Dermis blood vessel endothelial cell (primary cell): ENCODE data around the gene SPDEF. TPM values are rescaled to one million over a fixed set of nuclear protein-coding genes. Genes with fewer than 3 reads are reported as not detected.

Experiments
- DNase-seq: peaks from one replicate; pipeline ENCODE4 v3.0.0; 2010
- total RNA-seq: library from RNA; depleted of rRNA; stranded (reverse); fragments of >200 nt; gene quantifications from 2 replicates; pipeline ENCODE4 v1.2.3, GENCODE V29; 2014

The SPDEF gene
- total RNA-seq, 1 donor from 2014 or later: under 0.01 TPM

GRCh38 chr6:34544052-34544604, 12.0 kb downstream of the SPDEF start:
- no peak for DNase-seq

GRCh38 chr6:34543421-34543820, 12.7 kb downstream of the SPDEF start:
- peak; percentile 66 for DNase-seq

GRCh38 chr6:34540841-34541240, 15.3 kb downstream of the SPDEF start:
- DNase-seq: no peak

GRCh38 chr6:34540222-34540621, 15.9 kb downstream of the SPDEF start:
- no peak for DNase-seq

- no peak for DNase-seq
Observed at GRCh38 chr6:34539181-34539580, 16.9 kb downstream of the SPDEF start.

- DNase-seq: no peak
Observed at GRCh38 chr6:34538581-34538980, 17.5 kb downstream of the SPDEF start.

GRCh38 chr6:34537922-34538550, 18.1 kb downstream of the SPDEF start:
- DNase-seq: no peak

GRCh38 chr6:34536959-34537848, 18.9 kb downstream of the SPDEF start:
- DNase-seq: no peak

GRCh38 chr6:34536251-34536958, 19.7 kb downstream of the SPDEF start:
- no peak for DNase-seq

- no peak for DNase-seq
Observed at GRCh38 chr6:34535646-34536045, 20.5 kb downstream of the SPDEF start.

- no peak for DNase-seq
Observed at GRCh38 chr6:34535199-34535598, 20.9 kb downstream of the SPDEF start.

- DNase-seq: no peak
Observed at GRCh38 chr6:34534656-34535055, 21.5 kb downstream of the SPDEF start.

GRCh38 chr6:34534146-34534545, 22.0 kb downstream of the SPDEF start:
- DNase-seq: no peak

- no peak for DNase-seq
Observed at GRCh38 chr6:34532230-34532629, 23.9 kb downstream of the SPDEF start.

GRCh38 chr6:34531580-34532201, 24.4 kb downstream of the SPDEF start:
- DNase-seq: peak; percentile 85

- DNase-seq: no peak
Observed at GRCh38 chr6:34530753-34531365, 25.3 kb downstream of the SPDEF start.

- DNase-seq: no peak
Observed at GRCh38 chr6:34529665-34530327, 26.3 kb downstream of the SPDEF start.

- DNase-seq: no peak
Observed at GRCh38 chr6:34528996-34529664, 27.0 kb downstream of the SPDEF start.

GRCh38 chr6:34527751-34528670, 28.1 kb downstream of the SPDEF start:
- no peak for DNase-seq
